HG02678 (cell line): ENCODE measurements around the gene MTA3.

Experiments
- ATAC-seq: cut with Tn5 transposase; IDR thresholded peaks from one replicate; pipeline ENCODE4 v1.9.1; 2021; ENCODE audit warnings: mild to moderate bottlenecking, moderate library complexity; ENCODE audit not compliant: unreplicated experiment

The MTA3 gene

DNA sequence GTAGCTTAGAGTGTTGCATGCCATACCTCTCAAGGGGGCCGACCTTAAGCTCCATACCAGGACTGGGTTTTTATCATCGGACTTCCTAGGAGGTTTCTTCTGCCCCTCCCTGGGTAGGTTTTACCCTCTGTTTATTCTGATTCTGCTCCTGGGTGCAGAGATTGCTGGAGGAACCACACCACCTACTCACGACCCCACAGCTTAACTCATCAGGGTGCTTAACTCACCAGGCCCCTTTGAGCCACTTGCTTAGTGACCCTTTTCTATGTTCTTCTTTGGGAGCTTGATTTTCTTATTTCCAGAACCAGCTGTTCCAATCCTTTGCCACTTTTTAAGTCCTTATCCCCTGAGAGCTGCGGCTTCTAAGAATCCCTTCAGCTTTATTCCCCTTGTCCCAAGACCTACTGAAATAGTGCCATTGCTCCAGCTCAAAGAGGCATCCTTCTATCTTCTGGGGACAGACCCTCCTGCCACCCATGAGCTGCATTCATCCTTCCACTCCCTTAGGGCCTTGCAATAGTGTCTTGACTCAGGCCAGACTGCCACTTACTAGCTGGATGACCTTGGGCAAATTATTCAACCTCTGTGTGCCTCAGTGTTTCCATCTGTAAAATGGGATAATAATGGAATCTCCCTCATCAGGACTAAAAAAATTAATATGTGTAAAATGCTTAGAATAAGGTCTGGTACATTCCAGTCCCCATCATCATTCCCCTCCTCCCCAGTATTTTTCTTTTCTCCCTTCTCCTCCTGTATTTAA is 189.7 kb downstream of the MTA3 start:
- ATAC-seq = no peak

DNA sequence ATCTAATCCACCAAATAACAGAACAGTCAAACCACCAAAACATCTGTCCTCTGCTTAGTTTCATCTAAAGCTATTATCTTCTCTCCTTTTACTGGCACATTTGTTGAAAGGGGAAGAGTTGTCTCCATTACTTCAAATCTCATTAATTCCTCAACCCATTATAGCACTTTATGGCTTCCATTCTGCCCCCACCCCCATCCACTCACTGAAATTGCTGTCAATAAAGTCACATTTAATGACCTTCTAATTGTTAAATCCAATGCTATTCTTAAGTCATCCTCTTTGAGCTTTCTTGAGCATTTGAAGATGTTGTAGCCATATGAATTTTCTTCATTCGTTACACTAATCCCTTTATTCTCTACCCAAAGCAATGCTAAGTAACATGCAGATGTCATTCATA is 190.3 kb downstream of the MTA3 start:
- no peak for ATAC-seq

DNA sequence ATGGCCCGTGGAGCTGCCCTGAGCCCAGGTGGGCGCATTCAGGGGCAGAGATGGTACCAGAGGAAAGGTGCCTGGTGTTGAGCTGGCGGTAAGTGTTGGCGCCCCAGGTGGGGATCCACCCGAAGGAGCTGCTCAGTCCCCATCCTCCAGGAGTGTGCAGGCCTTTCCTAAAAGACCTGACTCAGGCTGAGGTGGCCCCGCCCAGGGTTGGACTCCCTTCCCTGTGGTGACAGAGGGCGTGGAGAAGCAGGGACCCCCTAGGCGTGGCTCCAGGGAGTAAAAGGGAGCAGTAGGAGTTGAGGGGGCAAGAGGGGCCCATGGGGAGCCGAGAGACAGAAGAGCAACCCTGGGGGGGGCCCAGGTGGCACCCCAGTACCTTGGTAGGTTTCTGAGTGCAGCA is 193.1 kb downstream of the MTA3 start:
- no peak for ATAC-seq

DNA sequence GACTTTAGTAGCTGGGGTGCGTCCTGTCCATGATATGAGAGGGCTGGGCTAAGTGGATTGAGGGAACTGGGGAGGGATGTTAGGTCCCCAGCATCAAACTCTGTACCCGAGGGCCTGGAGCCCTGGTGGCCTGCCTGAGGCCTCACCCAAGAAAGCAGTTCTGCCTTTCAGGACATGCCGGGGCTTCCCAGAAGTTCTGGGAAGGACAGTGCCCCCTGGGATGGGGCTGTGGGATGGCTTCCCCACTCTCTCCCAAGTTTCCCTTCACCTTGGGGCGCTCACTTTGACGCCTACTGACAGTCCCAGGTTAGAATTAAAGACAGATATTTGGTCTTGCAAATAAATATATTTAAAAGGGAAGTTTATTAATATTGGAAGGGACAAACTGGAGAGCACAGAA is 193.7 kb downstream of the MTA3 start:
- no peak for ATAC-seq

DNA sequence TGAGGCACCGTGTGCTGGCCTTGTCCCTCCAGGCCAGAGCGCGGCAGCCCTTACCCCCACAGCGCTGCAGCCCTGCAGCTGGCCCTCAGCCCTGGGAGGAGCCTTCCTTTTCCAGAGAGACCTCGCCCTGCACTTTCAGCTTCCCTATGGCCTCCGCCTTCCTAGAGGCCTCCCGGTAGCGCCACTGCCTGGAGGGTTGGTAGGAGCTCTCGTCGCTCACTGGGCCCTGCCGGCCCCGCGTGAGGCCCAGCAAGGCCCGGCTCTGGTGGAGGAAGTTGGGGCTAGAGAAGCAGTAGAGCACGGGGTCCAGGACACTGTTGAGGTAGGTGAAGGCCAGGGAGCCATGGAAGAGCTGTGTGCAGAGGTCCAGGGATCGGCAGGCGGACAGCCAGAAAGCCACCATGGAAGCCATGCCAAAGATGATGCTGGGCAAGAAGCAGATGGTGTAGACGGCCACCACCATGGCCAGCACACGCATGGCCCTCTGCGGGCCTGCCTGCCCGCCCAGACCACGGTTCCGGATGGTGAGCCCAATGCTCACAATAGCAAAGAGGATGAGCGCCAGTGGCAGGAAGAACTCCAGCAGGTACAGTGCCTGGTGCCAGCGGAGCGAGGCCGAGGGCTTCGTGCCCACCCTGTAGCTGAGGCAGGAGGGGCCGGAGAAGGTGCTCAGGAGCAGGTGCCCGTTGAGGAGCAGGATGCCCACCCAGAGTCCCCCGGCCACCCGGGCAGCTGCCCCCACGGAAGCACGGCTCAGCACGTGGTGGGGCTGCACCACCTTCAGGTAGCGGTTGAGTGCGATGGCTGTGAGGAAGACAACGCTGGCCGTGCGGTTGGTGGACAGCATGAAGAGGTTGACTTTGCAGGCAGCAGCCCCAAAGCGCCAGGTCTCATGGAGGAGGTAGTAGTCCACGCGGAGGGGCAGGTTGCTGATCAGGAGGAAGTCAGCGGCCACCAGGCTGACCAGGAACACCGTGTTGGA is 194.7 kb downstream of the MTA3 start:
- no peak for ATAC-seq

DNA sequence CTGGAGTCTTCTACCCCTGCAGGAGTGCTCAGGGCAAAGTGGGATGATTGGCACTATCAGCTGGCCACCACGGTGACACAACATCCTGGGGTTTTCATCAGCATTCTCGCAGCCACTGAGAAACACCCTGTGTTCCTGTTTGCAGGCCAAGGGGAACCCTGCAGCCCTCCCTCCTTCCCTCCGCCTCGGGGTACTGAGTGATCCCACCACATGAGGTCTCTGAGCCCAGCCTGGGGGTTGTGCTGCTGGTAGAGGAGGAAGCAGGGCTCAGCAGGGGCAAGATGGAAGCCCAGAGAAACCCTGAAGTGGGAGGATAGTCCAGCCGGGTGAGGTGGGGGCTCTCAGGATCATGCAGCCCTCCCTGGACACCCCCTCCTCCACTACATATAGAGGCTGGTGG is 195.7 kb downstream of the MTA3 start, which contains the start of gene OXER1:
OXER1 (minus strand) TSS at position 40 of the 400 bp plus-strand sequence. CDS start 73 bp downstream, outside the sequence.
- no peak for ATAC-seq

DNA sequence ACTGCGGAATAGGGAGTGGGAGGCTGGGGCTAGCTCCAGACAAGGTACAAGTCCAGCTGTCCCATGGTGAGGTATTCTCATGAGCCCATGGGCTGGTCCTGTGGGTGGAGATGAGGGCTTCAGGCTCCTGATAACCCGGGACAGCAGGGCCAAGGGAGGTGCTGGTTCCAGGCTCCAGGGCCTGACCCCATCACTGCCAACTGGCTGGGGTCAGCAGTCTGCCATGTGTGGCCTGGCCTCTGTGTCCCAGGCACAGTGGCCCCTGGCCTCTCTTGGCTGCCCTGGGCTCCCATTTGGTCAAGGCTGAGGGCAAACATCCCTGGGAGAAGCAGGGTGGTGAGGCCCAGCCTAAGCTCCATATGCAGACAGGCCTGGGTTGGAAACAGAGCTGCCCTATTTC is 196.5 kb downstream of the MTA3 start:
- no peak for ATAC-seq

DNA sequence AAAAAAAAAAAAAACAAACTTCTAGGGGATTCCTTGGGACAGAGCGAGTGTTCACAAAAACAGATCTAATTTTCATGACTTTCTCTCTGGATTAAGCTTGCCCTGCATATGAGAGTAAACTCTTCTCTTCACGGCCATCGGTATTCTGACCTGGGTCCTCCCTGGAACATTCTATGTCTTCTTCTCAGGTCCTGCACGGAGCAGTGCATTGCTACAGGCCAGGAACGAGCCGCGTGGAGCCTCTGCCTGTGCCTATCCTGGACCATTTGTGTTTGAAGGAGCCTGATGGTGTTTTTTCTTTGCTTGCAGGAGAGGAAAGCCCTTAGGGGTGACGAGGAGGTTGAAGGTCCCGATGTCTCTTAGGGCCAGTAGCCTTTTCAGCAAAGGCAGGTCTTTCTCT is 197.3 kb downstream of the MTA3 start:
- no peak for ATAC-seq

DNA sequence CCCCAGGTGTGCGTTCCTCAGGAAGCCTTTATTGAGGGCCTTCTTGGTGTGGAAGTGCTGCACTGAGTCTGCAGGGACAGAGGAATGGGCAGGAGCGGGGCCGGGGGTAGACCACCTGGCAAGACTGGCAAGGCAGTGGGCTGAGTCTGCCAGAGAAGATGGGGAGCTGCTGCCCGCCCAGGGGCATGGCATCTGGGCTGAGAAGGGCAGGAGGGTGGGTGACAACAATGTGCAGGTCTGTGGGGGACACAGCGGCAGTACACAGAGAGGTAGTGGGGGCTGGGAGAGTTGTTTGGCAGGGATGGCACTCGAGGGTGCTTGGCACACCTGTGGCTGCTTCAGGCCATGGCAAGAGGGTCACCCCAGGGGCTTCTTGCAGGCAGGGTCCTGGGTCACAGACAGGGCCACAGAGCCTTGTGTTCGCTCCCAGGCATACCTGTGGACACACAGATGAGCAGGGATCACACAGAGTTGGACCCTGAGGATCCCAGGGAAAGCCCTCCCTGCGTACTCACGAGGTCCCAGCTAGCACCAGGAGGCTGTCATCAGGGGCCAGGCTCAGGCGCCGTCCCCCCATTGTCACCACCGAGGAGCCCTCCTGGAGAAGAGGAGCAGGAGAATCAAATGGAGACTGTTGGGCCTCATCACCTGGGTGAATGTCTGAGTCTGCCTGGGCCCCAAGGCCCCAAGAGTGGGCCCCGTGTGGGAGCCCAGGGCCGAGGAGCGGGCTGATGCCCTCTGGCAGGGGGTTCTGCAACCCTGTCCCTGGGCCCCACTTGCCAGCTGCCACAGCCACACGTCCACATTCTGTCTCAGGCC is 198.9 kb downstream of the MTA3 start:
- no peak for ATAC-seq

DNA sequence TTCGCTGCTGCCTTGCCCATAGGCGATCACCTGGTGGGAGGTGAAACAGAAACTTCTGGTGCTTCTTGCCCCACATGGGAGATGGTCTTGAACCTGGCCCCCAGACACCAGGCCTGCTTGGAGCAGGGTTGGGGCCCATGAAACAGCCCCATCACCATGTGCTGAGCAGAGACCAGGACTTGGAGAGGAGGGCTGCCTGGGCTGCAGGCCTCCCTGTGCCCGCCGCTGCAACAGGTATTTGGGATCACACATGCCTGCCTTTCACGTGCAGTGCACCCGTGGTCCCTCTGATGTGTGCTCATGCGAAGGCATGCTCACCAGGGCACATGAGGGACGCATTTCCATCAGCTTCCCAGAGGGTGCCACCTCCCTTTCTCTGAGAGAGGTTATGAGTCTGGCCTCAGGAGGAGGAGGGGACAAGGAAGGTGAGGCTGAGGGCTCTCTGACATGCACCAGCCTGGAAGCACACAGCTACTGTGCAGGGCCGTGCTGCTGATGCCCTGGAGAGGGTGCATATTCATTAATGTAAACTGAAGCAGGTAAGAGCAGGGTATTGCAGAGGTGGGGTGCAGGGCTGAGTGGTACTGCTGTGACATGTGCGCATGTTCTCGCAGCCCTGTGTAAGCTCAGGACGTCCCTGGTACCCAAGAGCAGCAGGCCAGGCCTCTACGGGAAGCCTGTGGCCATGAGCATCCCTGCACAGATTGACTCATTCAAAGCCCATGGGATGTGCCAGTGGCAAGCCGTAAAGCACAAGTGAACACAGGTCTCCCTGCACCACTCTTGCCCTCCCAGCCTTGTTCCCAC is 199.7 kb downstream of the MTA3 start:
- ATAC-seq = no peak

DNA sequence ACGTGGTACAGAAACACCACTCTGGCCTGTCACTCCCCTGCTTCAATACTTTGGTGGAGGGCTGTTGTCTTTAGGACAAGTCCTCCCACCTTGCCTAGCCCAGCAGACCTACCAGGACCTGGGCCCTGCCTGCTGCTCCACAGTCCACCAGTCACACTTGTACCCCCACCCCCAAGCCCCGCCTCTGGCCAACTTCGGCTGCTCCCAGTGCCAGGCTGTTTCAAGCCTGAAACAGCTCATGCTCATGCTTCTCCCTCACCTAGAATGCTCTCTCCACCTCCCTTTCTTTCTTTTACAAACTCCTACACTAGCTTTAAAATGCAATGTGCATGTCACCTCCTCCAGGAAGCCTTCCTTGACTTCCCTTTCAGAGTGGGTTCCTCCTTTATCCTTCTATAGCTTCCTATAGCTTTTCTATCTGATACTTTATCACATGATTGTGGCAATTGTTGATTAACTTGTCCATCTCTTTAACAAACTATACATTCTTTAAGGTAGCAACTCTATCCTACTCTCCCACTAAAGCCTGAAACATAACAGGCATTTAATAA is 200.3 kb downstream of the MTA3 start:
- ATAC-seq = no peak

DNA sequence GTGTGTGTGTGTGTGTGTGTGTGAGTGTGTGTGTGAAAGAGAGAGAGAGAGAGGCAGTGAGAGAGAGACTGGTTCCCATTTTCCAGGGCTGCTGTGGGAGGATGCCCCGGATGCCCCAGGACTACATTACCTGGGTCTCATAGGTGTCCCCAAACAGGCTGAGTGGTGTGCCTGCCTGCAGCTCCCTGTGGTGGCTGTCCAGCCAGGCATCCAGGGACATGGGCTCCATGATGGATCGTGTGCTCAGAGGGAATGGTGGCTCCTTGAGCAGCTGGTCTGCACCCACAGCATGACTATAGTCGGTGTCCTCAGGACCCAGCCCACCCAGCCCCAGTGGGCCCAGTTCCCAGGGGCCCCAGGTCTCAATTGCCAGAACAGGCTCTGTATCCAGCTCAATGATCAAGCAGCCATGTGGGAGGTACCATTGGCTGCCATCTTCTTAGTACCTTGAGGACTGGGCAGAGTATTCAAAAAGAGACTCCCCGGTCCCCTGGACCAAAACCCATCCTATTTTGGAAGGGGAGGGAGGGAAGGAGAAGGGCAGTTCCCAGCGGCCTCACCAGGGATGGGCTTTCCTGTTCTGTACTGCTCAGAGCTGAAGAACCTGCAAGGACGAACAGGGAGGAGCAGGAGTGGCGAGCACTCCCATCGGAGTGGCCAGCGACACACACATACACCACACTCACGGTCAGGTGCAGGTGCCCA is 201.3 kb downstream of the MTA3 start:
- no peak for ATAC-seq

DNA sequence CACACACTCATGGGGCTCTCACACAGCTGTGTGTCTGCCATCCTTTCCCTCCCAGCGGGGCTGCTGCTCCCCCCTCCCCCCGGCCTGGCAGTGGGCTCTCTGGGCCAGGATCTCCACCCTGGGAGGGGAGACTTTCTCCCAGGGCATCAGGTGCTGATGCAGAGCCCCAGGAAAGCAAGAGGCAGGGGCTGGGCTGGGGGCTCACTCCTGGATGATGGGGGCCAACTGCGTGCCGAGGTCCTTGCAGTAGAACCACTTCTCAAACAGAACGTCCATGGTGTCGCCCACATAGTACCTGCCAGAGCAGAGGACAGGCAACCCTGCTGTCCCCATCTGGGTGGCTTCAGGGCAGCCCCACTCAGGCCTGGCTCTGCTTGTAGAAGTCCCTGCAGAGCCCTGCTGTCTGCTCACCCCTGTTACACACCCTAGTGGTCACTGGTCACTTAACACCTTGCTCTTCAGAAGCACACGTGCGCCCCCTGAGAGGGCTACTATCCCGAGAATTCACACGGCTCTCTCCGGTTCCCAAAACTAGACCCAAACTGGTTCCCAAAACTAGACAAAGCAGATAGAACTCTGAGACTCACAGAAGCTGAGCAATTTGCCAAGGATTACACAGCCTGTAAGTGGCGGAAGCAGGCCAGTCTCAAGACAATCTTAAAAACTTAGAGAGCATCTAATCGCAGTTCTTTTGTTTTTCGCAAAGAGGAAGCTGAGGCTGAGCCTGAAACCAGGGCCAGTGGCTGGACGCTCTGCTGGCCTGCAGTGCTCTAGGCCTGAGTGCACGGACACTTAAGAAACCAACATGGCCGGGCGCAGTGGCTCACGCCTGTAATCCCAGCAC is 202.1 kb downstream of the MTA3 start:
- no peak for ATAC-seq

DNA sequence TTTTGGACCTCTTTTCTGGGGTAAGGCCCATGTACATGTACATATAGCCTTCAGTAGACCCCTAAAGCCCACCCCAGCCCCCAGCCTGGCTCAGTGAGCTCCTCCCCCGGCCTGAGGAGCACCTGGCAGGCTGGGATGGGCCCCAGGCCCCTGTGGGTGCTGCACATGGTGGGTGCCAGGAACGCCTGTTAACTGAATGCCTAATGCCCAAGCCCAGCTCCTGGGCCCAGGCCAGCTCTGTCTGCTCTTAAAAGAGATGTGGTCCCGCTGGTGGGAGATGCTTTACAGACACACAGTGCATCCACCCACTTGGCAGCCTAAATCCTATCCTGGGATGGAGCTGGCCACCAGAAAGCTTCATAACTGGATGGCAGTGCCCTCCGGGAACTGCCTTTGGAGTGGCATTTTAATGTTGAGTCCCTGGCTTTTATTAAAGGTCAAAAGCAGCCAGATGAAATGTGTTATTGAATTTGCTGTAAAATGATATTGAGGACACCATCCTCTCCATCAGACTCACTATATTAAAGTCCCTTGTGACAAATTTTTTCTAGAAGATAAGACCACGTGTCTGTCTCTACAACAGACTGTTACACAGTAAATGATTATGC is 203.2 kb downstream of the MTA3 start:
- ATAC-seq = no peak

DNA sequence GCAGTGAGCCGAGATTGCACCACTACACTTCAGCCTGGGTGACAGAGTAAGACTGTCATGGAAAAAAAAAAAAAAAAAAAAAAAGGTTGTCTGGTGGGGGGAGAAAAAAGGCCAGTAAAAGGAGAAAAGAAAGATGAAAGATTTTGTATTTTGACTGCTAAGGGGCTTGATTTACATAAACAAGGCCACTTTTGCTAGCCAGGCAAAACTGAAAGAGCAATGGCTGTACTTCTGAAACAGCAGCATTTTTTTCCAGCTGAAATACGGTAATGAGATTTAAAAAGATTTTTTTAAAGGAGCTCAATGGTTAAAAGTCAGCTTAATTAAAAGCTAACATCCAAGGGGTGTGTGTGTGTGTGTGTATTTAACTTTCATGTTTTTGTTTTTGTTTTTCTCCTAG is 206.8 kb downstream of the MTA3 start:
- peak; percentile 42 for ATAC-seq

DNA sequence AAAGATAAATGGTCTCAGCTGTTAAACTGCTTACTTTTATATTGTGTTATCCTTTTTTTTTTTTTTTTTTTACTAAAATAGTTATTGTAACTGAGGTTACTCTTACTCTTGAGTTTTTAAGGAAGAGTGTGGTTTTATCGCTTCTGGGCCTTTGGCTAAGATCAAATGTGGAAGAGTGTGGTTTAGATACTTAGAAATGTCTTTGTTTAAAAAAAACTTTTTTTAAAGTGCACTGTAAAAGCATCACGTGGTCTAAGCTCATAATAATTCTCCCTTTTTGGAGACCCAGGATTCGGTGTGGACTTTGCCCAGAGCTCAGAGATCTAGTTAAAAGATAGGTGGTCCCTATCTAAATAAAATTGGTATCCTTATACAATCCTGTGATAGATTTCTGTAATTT is 207.4 kb downstream of the MTA3 start:
- no peak for ATAC-seq

DNA sequence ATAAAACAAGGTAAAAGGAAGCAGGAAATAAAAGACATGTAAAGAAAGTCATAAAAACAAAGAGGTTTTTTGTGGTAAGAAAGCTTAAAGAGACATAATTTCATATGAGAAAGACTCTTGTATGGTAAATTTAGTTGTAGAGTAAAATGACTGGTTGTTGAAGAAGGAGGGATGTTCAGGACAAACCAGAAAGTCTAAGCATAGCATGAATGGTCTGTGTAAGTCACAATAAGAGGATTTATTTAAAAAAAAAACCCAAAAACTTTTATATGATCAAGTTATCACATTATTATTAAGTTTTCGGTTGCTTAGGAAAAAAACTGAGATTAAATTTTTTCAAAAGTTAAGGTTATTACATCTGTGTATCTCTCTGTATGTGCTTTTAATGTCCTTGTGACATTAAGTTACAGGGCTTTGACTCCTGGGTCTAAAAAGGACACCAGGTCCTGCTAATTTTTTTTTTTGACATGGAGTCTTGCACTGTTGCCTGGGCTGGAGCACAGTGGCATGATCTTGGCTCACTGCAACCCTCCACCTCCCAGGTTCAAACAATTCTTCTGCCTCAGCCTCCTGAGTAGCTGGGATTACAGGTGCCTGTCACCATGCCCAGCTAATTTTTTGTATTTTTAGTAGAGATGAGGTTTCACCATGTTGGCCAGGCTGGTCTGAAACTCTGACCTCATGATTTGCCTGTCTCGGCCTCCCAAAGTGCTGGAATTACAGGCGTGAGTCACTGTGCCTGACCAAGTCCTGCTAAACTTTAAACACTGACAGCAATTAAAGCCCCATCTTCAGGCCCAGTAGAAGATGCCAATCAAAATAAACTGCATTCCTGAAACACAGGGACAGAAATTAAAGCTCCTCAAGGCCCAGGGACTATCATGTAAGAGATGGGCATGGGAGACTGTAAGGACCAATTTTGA is 209.7 kb downstream of the MTA3 start:
- ATAC-seq = no peak
